ENCODE results near the gene WFDC10B. TPM values are rescaled to one million over a fixed set of nuclear protein-coding genes. Genes with fewer than 3 reads are reported as not detected.

The WFDC10B gene
- polyA plus RNA-seq, 1 of the 3 experiments (the other 2 are of a cell fraction) = not detected

DNA sequence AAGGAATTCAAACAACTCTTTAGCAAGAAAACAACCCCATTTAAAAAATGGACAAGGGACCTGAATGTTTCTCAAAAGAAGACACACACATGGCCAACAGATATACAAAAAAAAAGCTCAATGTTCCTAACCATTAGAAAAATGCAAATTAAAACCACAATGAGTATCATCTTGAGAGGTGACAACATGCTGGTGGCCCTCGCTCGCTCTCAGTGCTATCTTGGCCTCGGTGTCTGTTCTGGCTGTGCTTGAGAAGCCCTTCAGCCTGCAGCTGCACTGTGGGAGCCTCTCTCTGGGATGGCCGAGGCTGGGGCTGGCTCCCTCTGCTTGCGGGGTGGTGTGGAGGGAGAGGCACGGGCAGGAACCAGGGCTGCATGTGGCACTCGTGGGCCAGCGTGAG lies 30.7 kb upstream of the WFDC10B start:
- Histone ChIP-seq H3K4me2 (no peak overlapping the region), H3F3A (replicated peaks; ENCODE audit: insufficient read depth) (no peaks in the 10 kb centered on the region), H3K27ac (ENCODE audit: low read depth in 2 of 2, low read length in 1 of 2) (no peak overlapping the region), H3K9me2 (no peaks in the 10 kb centered on the region), H2AFZ (ENCODE audit: low read depth) (no peak overlapping the region), H3K27me3 (ENCODE audit: insufficient read depth) (no peaks in the 10 kb centered on the region), H3K36me3 (replicated peaks in 1 of 2; ENCODE audit: control insufficient read depth in 1 of 2, insufficient read depth in 2 of 2, low read length in 1 of 2) (no peaks in the 10 kb centered on the region), H3K4me3 (ENCODE audit: low read depth in 2 of 2, low read length in 1 of 2) (no peak overlapping the region), H3K79me2 (ENCODE audit: insufficient read depth) (no peaks in the 10 kb centered on the region), H3K4me1 (ENCODE audit: control insufficient read depth in 1 of 2, insufficient read depth in 2 of 2, low read depth in 1 of 2, low read length in 1 of 2) (no peaks in the 10 kb centered on the region), H4K20me1 (ENCODE audit: insufficient read depth) (no peaks in the 10 kb centered on the region), H3K9ac (no peak overlapping the region), H3K9me3 (no peaks in the 10 kb centered on the region; the same call in 1 of the 2 replicates)
- CTCF ChIA-PET = no interaction called here
- no peak for TF ChIP-seq RCOR1 (IDR thresholded peaks at IDR 0.05; ENCODE audit: low read length)
- TF ChIP-seq MXI1 (IDR thresholded peaks at IDR 0.05; ENCODE audit: low read depth, low read length) = no peak
- no peak for TF ChIP-seq EP300 (IDR thresholded peaks at IDR 0.05; ENCODE audit: borderline replicate concordance in 1 of 2, low read depth in 1 of 2, low read length in 1 of 2)
- no peak for TF ChIP-seq TEAD4 (IDR thresholded peaks at IDR 0.05; ENCODE audit: borderline replicate concordance, insufficient read depth)
- TF ChIP-seq USF1 (IDR thresholded peaks at IDR 0.05; ENCODE audit: borderline replicate concordance, low read depth) = no peak
- TF ChIP-seq YY1 (IDR thresholded peaks at IDR 0.05; ENCODE audit: low read depth) = no peak
- TF ChIP-seq FOXJ3 (CRISPR knock-in tag; IDR thresholded peaks at IDR 0.05) = no peak
- no peak for TF ChIP-seq SMC3 (IDR thresholded peaks at IDR 0.05; ENCODE audit: low read depth, low read length)
- TF ChIP-seq JUND (IDR thresholded peaks at IDR 0.05) = no peak
- TF ChIP-seq MEF2A (IDR thresholded peaks at IDR 0.05; ENCODE audit: borderline replicate concordance, low read depth) = no peak
- no peak for TF ChIP-seq NRF1 (IDR thresholded peaks at IDR 0.05; ENCODE audit: low read depth, low read length)
- no peak for TF ChIP-seq GATA2 (CRISPR knock-in tag; IDR thresholded peaks at IDR 0.05)
- TF ChIP-seq, protein P1, sequence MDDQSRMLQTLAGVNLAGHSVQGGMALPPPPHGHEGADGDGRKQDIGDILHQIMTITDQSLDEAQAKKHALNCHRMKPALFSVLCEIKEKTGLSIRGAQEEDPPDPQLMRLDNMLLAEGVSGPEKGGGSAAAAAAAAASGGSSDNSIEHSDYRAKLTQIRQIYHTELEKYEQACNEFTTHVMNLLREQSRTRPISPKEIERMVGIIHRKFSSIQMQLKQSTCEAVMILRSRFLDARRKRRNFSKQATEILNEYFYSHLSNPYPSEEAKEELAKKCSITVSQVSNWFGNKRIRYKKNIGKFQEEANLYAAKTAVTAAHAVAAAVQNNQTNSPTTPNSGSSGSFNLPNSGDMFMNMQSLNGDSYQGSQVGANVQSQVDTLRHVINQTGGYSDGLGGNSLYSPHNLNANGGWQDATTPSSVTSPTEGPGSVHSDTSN (IDR thresholded peaks at IDR 0.05) = no peak
- TF ChIP-seq MAX (IDR thresholded peaks at IDR 0.05; ENCODE audit: low read depth) = no peak
- TF ChIP-seq GABPA (IDR thresholded peaks at IDR 0.05; ENCODE audit: low read depth) = no peak
- no peak for TF ChIP-seq TAF1 (IDR thresholded peaks at IDR 0.05; ENCODE audit: borderline replicate concordance, low read depth, low read length)
- no peak for TF ChIP-seq CTCF (IDR thresholded peaks at IDR 0.05)
- WGBS (ENCODE audit: low lambda C conversion rate) = 6% methylated on average over 3 of the region's 8 CpGs
- DNase-seq = no peak
- POLR2A ChIA-PET = no interaction called here
